Fibroblast of skin of left biceps (primary cell): ENCODE results near the gene ZBTB48.
"Not testable (repeated sequence)": the region's sequence is repeated elsewhere in the genome, so short reads cannot be mapped to it uniquely, and the experiment has no call there.

Source experiments
- DNase-seq, 2 experiments: peaks; one replicate each; pipeline ENCODE4 v3.0.0-alpha.2; 2013; ENCODE audit warnings: low read depth in 2 of 2

ZBTB48 gene

DNA sequence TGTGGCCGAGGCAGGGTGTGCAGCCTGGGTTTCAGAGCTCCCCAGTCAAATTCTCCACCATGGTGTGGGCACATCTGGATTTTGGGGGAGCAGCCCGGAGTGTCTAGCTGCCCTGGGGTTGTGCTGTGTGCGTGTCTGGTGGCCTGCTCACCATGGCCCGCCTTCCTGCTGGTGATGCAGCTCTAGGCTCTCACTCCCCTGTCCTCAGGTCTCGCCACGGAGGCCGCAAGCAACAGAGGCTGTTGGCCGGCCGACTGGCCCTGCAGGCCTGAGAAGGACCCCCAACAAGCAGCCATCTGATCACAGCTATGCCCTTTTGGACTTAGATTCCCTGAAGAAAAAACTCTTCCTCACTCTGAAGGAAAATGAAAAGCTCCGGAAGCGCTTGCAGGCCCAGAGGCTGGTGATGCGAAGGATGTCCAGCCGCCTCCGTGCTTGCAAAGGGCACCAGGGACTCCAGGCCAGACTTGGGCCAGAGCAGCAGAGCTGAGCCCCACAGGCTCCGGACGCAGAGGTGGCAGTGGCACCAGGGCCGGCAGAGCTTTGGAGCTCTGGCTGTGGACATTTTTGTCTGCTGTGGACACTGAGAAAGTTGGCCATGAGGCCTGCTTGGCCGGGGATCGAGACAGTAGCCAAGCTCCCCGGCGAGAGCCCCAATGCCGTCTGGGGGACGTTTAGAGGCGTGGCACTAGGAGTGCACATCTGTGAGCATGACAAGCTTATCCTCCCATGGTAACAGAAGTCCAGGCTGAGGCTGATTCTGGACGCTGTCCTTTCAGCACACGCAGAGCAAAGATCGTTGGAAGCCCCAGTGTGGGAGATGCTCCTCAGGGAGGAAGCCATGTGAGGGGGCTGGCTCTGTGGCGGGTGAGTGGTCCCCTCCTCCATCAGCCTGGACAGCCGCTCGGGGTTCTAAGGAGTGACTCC, 53.1 kb downstream of the ZBTB48 start:
- no peak for DNase-seq

DNA sequence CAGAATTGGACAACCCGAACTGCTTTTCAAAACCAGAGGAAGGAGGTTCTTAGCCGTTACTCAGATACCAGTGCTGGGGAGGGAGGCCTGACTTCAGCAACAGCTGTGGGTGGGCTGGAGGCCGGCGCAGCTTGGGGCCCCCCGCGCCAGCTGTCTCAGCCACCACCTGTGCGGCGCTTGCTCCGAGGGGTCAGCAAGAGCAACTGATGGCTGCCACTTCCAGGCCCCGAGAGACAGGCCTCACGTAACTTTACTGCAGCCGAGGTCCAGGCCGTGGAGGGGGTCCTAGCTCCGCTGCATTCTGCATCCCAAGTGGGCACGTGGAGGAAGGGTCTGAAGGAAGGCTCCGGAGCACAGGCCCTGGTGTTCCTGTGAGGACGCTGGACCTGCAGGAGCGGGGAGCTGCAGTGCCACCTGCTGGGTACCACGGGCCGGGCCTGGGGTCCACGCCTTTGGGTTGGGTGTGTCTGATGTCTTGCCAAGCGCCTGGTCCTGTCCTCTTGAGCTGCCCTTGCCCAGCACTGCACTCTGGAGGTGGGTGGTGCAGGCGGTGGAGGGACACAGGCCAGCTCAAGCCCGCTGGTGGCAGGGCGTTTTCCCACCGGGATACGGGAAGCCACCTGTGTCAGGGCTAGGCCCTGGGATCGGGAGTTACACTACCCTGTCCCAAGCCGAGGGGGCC, 54.7 kb downstream of the ZBTB48 start:
- no peak for DNase-seq

DNA sequence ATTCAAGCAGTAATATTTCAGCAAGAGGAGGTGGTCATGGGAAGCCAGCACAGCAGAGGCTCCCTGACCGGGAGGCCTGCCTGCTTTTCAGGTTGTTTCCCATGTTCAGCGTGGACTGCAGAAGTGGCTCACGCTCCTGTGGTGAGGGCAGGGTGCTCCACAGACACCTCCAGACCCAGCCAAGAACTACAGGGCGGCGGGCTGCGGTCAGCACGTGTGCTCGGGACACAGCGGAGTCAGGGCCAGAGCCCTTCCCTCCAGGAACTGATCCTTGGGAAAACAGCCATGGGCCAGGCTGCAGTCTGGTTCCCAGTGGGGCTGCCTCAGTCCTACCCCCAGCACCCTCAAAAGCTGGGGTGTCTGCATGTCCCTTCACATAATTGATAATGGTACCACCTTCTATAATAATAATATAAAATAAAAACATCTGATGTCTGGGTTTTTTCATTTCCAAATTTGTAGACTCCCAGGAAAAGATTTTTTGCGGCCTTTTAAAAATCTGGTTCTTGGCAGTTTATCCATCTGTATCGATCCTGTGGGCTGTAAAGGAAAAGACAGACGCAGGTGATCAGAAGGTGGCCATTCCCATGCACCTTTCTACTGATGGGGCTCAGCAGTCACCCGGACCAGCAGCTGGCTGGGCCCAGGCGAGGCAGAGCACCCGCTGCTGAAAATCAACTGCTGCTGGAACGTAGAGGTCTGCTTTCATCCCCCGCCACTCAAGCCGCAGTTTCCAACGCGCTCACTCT, 55.5 kb downstream of the ZBTB48 start:
- no peak for DNase-seq

DNA sequence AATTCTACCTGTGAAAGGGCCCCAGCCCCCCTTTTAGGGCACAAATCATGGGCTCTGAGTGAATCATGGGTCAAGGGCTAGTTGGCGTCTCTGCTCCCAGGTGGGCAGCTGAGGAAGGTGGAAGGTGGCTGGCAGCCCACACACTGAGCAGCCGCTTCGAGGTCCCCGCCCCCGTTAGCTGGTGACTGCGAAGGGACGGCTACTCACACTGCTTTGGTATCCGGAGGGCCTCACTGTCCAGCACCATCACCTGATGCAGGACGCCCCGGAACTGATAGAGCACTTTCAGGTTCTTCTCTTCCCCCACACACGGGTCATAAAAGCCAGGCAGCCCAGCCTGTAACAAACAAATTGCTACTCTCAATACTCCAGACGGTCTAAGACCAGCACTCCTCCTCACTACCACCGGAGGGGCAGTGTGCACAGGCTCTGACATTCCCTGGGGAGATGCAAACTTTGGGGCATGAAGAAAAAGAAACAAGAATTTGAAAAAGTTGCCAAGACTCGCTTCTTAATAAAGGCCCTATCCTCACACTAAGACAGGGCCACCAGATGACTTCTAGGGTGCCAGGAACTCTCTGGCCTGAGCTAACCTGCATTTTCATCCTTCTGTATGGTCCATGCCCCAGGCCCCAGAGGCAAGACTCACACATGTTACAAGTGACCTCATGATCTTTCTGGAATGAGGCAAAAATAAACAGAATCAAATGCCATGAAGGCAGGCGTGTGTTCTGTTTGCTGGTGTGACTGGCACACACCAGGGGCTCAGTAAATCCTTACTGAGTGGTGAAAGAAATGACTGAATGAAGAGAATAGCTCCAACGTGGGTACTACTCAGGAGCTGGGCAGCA, 56.3 kb downstream of the ZBTB48 start:
- DNase-seq: no peak

DNA sequence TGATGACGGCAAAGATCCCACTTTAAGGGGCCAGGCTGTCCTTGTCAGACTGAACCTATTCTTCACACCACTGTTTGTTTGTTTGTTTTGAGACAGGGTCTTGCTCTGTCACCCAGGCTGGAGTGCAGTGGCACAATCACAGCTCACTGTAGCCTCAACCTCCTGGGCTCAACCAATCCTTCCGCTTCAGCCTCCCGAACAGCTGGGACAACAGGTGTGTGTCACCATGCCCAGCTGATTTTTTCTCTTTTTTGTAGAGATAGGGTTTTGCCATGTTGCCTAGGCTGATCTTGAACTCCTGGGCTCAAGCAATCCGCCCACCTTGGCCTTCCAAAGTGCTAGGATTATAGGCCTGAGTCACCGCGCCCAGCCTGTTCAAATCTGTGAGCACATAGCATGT, 57.0 kb downstream of the ZBTB48 start:
- not testable (repeated sequence) for DNase-seq

DNA sequence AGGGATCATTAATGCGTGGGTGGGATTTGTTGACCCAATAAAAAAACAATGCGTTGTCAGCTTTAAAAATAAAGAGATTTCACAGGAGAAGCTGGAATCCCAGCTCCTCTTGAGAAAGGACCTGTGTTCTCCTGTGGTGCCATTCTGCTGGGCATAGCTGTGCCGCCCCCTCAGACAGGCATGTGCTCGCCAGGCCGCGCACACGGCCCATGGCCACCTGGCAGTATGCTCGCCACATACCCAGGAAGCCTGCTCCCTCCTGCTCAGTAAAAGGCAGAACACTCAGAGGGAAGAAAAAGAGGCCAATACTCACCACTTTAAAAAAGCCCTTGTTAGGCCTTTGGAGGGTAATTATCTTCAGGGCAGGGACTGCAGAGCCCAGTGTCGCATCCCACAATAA, 58.0 kb downstream of the ZBTB48 start:
- DNase-seq: no peak

- no peak for DNase-seq
Observed at GRCh38 chr1:6638226-6638625, 58.4 kb downstream of the ZBTB48 start.
